ENCODE measurements around the gene FMN1.

- TF ChIP-seq CTCF (IDR thresholded peaks at IDR 0.05) (no peak), POLR2A (IDR thresholded peaks at IDR 0.05) (no peak)
These were observed 182.5 kb downstream of the FMN1 start for GRCh38 chr15:33011976-33012375.
